Natural killer cell (primary cell): ENCODE measurements around the gene C22orf39. TPM values are rescaled to one million over a fixed set of nuclear protein-coding genes. Genes with fewer than 3 reads are reported as not detected.

Source experiments
- ATAC-seq, 3 donors: fragments of 150-1000 bp in 2 of 3; fragments of 200-7000 bp in 1 of 3; cut with Tn5 transposase; 1 replicate in 1 of 3; 2 replicates in 2 of 3; pipeline ENCODE4 v1.10.0; 2021; ENCODE audit warnings: mild to moderate bottlenecking in 2 of 3, moderate library complexity in 2 of 3
- DNase-seq, 2 donors: peaks; one replicate each; pipeline versions ENCODE4 v3.0.0 to v3.0.0-alpha.2; 2013 to 2021; ENCODE audit warnings: mixed read lengths in 1 of 2
- H3K27ac ChIP-seq: one replicate; pipeline ENCODE4 v1.5.1; 2013; ENCODE audit warnings: mild to moderate bottlenecking, low read length
- H3K27me3 ChIP-seq: one replicate; pipeline ENCODE4 v1.6.1; 2013; ENCODE audit warnings: low read length; ENCODE audit not compliant: control insufficient read depth, insufficient read depth
- H3K36me3 ChIP-seq: one replicate; pipeline ENCODE4 v1.6.1; 2013; ENCODE audit warnings: low read length; ENCODE audit not compliant: control insufficient read depth, insufficient read depth
- H3K4me1 ChIP-seq: one replicate; pipeline ENCODE4 v1.6.1; 2013; ENCODE audit warnings: low read length; ENCODE audit not compliant: control insufficient read depth, insufficient read depth
- H3K4me3 ChIP-seq: one replicate; pipeline ENCODE4 v1.5.1; 2013; ENCODE audit warnings: low read length
- H3K9me3 ChIP-seq: one replicate; pipeline ENCODE4 v1.6.1; 2013; ENCODE audit warnings: low read length; ENCODE audit not compliant: control insufficient read depth, insufficient read depth
- H3K27ac Mint-ChIP-seq, 2 donors: one replicate each; pipeline ENCODE4 v1.8.0; 2022; ENCODE audit warnings: mild to moderate bottlenecking in 2 of 2, mixed read lengths in 2 of 2, moderate library complexity in 1 of 2
- H3K27me3 Mint-ChIP-seq, 2 donors: one replicate each; pipeline ENCODE4 v1.8.0; 2022; ENCODE audit warnings: low read depth in 2 of 2, mixed read lengths in 2 of 2
- H3K36me3 Mint-ChIP-seq: one replicate; pipeline ENCODE4 v1.8.0; 2022; ENCODE audit warnings: mixed read lengths
- H3K4me1 Mint-ChIP-seq, 2 donors: one replicate each; pipeline ENCODE4 v1.8.0; 2022; ENCODE audit warnings: mixed read lengths in 2 of 2
- H3K4me3 Mint-ChIP-seq: one replicate; pipeline ENCODE4 v1.8.0; 2022; ENCODE audit warnings: mild to moderate bottlenecking, moderate library complexity, mixed read lengths
- H3K9me3 Mint-ChIP-seq, 2 donors: one replicate each; pipeline ENCODE4 v1.8.0; 2022; ENCODE audit warnings: mixed read lengths in 2 of 2
- WGBS: methylation state at CpG from one replicate; pipeline ENCODE4 v1.1.7; 2013; ENCODE audit warnings: missing lambda C conversion rate; ENCODE audit not compliant: insufficient coverage; 5-methylcytosine and 5-hydroxymethylcytosine counted together
- intact Hi-C: fragments of 100-400 bp; cut with micrococcal nuclease; formaldehyde crosslinking; loops from one replicate; pipeline ENCODE4 v1.14.2; 2022
- total RNA-seq, 4 donors: library from RNA; stranded (reverse); fragments of 120-200 nt in 1 of 4; gene quantifications; one replicate each; pipeline versions ENCODE4 v1.2.3 to v1.2.4, GENCODE V29; 2013 to 2022
- TF ChIP-seq, protein P1 (sequence below): fragments of 200-600 bp; IDR thresholded peaks from one replicate; pipeline ENCODE4 v1.8.0; 2022; ENCODE audit warnings: antibody characterized with exemption

Gene C22orf39
- total RNA-seq, 3 donors from 2014 or later (not counting 1 experiment from before 2014, with no cell fraction given): 45.4 to 53.3 (median 50.2) TPM

DNA sequence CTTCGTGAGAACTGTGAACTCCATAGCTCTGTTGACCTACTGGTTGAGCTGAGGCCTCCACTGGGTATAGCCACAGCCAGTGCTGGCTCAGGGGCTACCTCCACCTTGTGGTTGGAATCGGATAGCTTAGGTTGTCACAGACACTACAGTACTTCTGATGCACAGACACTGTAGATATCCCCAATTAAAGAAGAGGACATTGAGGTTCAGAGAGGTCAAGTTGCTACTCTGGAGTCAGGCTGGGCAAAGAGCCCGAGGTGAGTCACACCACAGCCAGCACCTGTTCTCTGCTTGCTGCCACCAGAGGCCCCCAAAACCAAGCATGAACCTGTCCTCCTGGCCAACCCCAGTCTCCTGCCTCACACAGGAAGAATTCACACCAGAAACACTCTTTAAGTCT lies 26.1 kb upstream of the C22orf39 start:
- ATAC-seq: no peak

DNA sequence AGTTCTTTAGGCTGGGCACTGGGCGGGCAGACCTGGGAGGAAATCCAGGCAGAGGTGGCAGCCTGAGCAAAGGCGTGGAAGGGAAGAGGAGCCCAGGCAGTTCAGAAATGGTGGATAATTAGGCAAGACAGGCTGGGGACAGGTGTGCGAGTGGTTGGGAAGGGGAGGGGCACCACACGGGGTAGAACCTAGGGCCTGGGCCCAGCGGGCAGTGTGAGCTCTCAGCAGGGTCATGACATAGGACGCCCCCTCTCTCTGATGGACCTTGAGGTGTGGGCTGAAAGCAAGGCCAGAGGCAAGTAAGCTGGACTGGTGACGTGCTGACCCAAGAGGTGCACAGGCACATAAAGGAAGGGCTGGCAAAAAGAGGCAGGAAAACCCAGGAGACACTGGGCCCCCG lies 24.7 kb upstream of the C22orf39 start:
- Mint-ChIP-seq H3K9me3 (no peaks in the 10 kb centered on the region), H3K4me3 (no peak overlapping the region), H3K27me3 (no peaks in the 10 kb centered on the region), H3K36me3 (peaks cover 7% of the 10 kb centered on the region), H3K27ac (no peak overlapping the region), H3K4me1 (peaks cover 8 to 27% of the 10 kb centered on the region in 2 donors)
- intact Hi-C loops: loop anchor here (10.0 kb wide), 1 partner anchor 177 kb away; the partner anchor contains the start of gene CLTCL1
- TF ChIP-seq, protein P1, sequence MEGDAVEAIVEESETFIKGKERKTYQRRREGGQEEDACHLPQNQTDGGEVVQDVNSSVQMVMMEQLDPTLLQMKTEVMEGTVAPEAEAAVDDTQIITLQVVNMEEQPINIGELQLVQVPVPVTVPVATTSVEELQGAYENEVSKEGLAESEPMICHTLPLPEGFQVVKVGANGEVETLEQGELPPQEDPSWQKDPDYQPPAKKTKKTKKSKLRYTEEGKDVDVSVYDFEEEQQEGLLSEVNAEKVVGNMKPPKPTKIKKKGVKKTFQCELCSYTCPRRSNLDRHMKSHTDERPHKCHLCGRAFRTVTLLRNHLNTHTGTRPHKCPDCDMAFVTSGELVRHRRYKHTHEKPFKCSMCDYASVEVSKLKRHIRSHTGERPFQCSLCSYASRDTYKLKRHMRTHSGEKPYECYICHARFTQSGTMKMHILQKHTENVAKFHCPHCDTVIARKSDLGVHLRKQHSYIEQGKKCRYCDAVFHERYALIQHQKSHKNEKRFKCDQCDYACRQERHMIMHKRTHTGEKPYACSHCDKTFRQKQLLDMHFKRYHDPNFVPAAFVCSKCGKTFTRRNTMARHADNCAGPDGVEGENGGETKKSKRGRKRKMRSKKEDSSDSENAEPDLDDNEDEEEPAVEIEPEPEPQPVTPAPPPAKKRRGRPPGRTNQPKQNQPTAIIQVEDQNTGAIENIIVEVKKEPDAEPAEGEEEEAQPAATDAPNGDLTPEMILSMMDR: no peak
- no peak for ATAC-seq
- H3K36me3 ChIP-seq: peaks cover 72% of the 10 kb centered on the region
- no peaks in the 10 kb centered on the region for H3K9me3 ChIP-seq
- no peak overlapping the region for H3K27ac ChIP-seq
- H3K4me3 ChIP-seq: no peak overlapping the region
- H3K4me1 ChIP-seq: no peaks in the 10 kb centered on the region
- WGBS: 96% methylated on average over 8 of the region's 8 CpGs
- no peak for DNase-seq
- no peaks in the 10 kb centered on the region for H3K27me3 ChIP-seq

More for the DNA sequence above, 26.1 kb upstream of the C22orf39 start:
- Mint-ChIP-seq H3K27me3 (no peaks in the 10 kb centered on the region), H3K36me3 (peaks cover 7% of the 10 kb centered on the region), H3K4me1 (peaks cover 19 to 39% of the 10 kb centered on the region in 2 donors), H3K27ac (peak overlapping the region in 1 of 2 donors; percentile 24), H3K4me3 (no peak overlapping the region), H3K9me3 (no peaks in the 10 kb centered on the region)
- Histone ChIP-seq H3K27me3 (no peaks in the 10 kb centered on the region), H3K4me1 (peaks cover 8% of the 10 kb centered on the region), H3K36me3 (peaks cover 59% of the 10 kb centered on the region), H3K27ac (no peak overlapping the region), H3K4me3 (no peak overlapping the region), H3K9me3 (no peaks in the 10 kb centered on the region)
- no peak for DNase-seq
- intact Hi-C loops: loop anchor here (10.0 kb wide), 1 partner anchor 179 kb away; the partner anchor contains the start of gene CLTCL1
- WGBS: 81% methylated on average over 3 of the region's 3 CpGs
- TF ChIP-seq, protein P1: no peak

DNA sequence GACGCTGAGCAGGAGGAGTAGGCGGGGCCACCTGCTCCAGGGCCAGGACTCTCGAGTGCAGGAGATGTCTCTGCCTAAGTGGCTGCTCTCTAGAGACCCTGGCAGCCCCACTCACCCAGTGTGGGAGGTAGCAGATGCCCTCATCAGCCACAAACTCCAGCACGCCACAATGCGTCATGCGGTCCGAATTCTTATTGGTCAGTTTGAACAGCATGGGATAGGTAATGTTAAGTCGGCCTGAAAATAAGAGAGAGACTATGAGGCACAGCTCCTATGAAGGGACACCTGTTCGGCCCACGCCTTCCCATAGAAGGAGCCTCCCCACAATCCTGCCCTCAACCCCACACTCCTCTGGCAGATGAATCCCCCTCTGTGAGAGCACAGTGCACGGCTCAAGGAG lies 24.1 kb upstream of the C22orf39 start:
- Mint-ChIP-seq H3K27ac (no peak overlapping the region), H3K36me3 (peaks cover 7% of the 10 kb centered on the region), H3K27me3 (no peaks in the 10 kb centered on the region)

More for the DNA sequence above, 24.1 kb upstream of the C22orf39 start:
- no peaks in the 10 kb centered on the region for H3K4me1 ChIP-seq
- peaks cover 79% of the 10 kb centered on the region for H3K36me3 ChIP-seq
- WGBS: 98% methylated on average over 11 of the region's 11 CpGs
- DNase-seq (no peak), ATAC-seq (no peak)
- no peaks in the 10 kb centered on the region for H3K27me3 ChIP-seq
- no peak overlapping the region for H3K4me3 ChIP-seq
- no peak overlapping the region for H3K27ac ChIP-seq
- intact Hi-C loops: loop anchor here (10.0 kb wide), 1 partner anchor 177 kb away; the partner anchor contains the start of gene CLTCL1
- Mint-ChIP-seq H3K4me3 (no peak overlapping the region), H3K9me3 (no peaks in the 10 kb centered on the region), H3K4me1 (peaks cover 4 to 25% of the 10 kb centered on the region in 2 donors)
- H3K9me3 ChIP-seq: no peaks in the 10 kb centered on the region
- TF ChIP-seq, protein P1: no peak
